Measurements from ENCODE around the gene CACNA2D2.

- no peak for TF ChIP-seq CTCF (IDR thresholded peaks at IDR 0.05; ENCODE audit: borderline replicate concordance, extremely low read depth, low read length, poor library complexity, severe bottlenecking)
- no peak for TF ChIP-seq EZH2 (IDR thresholded peaks at IDR 0.05; ENCODE audit: borderline replicate concordance, low read depth, low read length, severe bottlenecking)
Measured at GRCh38 chr3:50323092-50323600, 180.3 kb downstream of the CACNA2D2 start.

Measured in DND-41 (cell line).